Caco-2 (cell line): Measurements from ENCODE around the gene KRTAP29-1. TPM values are rescaled to one million over a fixed set of nuclear protein-coding genes. Genes with fewer than 3 reads are reported as not detected.

ENCODE experiments used
- BruUV-seq: library from RNA; stranded (reverse); fragments of 400-500 nt; replicated peaks from 2 replicates; lab custom pipeline; 2021; lab: Mats Ljungman, UMichigan
- CTCF ChIA-PET: fragments of 300-600 bp; sonication (Branson Sonifier 250); formaldehyde crosslinking; loops from one replicate; lab custom pipeline; 2022; ENCODE audit warnings: antibody characterized with exemption; lab: Charles Lee
- POLR2A ChIA-PET: fragments of 300-600 bp; sonication (Branson Sonifier 250); formaldehyde crosslinking; loops from one replicate; lab custom pipeline; 2022; ENCODE audit warnings: antibody characterized with exemption; lab: Charles Lee
- DNase-seq, 2 experiments: peaks; one replicate each; pipeline versions ENCODE4 v3.0.0 to v3.0.0-alpha.2; 2020 to 2022
- H3K27me3 ChIP-seq: replicated peaks from 2 replicates; pipeline ENCODE4 v1.6.0; 2011; ENCODE audit warnings: low read length; ENCODE audit not compliant: control insufficient read depth, insufficient read depth
- H3K36me3 ChIP-seq: 2 replicates; pipeline ENCODE4 v1.5.1; 2011; ENCODE audit warnings: low read length; ENCODE audit not compliant: control insufficient read depth, insufficient read depth
- H3K4me1 ChIP-seq: fragments of 250-450 bp; sonication (Bioruptor Pico); 2 replicates; pipeline ENCODE4 v1.5.1; 2020; ENCODE audit warnings: mild to moderate bottlenecking
- H3K4me3 ChIP-seq: 2 replicates; pipeline ENCODE4 v1.5.1; 2011; ENCODE audit warnings: low read depth, mild to moderate bottlenecking, control low read depth, low read length
- H3K9me3 ChIP-seq: fragments of 250-450 bp; sonication (Bioruptor Pico); 2 replicates; pipeline ENCODE4 v1.5.1; 2020; ENCODE audit warnings: mild to moderate bottlenecking, moderate library complexity
- H3K27ac Mint-ChIP-seq: one replicate; pipeline ENCODE4 v1.8.0; 2022; ENCODE audit warnings: mixed read lengths; ENCODE audit not compliant: unreplicated experiment
- H3K27me3 Mint-ChIP-seq: one replicate; pipeline ENCODE4 v1.8.0; 2022; ENCODE audit warnings: mixed read lengths; ENCODE audit not compliant: insufficient read depth, unreplicated experiment
- H3K36me3 Mint-ChIP-seq: one replicate; pipeline ENCODE4 v1.8.0; 2022; ENCODE audit warnings: mild to moderate bottlenecking, mixed read lengths; ENCODE audit not compliant: insufficient read depth, unreplicated experiment
- H3K4me1 Mint-ChIP-seq: one replicate; pipeline ENCODE4 v1.8.0; 2022; ENCODE audit warnings: low read depth, mixed read lengths; ENCODE audit not compliant: unreplicated experiment
- H3K4me3 Mint-ChIP-seq: one replicate; pipeline ENCODE4 v1.8.0; 2022; ENCODE audit warnings: mild to moderate bottlenecking, moderate library complexity, mixed read lengths; ENCODE audit not compliant: unreplicated experiment
- H3K9me3 Mint-ChIP-seq: one replicate; pipeline ENCODE4 v1.8.0; 2022; ENCODE audit warnings: mixed read lengths; ENCODE audit not compliant: unreplicated experiment
- intact Hi-C: fragments of 100-400 bp; cut with micrococcal nuclease; formaldehyde crosslinking; loops from one replicate; pipeline ENCODE4 v1.10.0; 2022; ENCODE audit not compliant: unreplicated experiment
- total RNA-seq: library from RNA; stranded (reverse); gene quantifications from 2 replicates; pipeline ENCODE4 v1.2.3, GENCODE V29; 2022
- TF ChIP-seq, protein P1 (sequence below), 2 experiments: fragments of 200-600 bp in 1 of 2; IDR thresholded peaks; 1 replicate in 1 of 2; 2 replicates in 1 of 2; pipeline versions ENCODE4 v1.5.1 to v1.8.0; 2011 to 2022; ENCODE audit warnings: antibody characterized with exemption in 1 of 2, control low read depth in 1 of 2, inconsistent platforms in 1 of 2, low read depth in 1 of 2, low read length in 1 of 2, mild to moderate bottlenecking in 1 of 2, moderate library complexity in 1 of 2; ENCODE audit not compliant: insufficient read depth in 1 of 2, severe bottlenecking in 1 of 2, unreplicated experiment in 1 of 2

KRTAP29-1 gene
- total RNA-seq, 1 experiment from 2014 or later = not detected

DNA sequence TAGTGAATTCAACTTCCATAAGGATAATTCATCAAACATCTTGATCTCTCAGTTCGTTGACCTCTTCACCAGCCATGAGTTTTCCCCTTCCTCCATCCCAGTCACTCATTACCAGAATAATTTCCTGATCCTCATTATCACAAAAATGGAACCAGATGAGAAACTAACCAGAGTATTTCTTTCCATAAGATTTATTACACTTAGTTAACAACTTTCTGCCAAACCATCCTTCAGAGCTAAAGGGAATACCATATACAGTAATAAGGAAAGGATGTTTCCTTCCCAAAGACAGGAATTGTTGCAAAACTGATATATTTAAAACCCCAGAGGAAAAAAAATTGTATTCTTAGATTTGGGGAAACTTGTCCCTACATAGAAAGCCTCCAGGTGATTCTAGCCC lies 8.6 kb downstream of the KRTAP29-1 start:
- H3K9me3 Mint-ChIP-seq = no peaks in the 10 kb centered on the region
- H3K9me3 ChIP-seq = no peaks in the 10 kb centered on the region
- H3K27me3 ChIP-seq = no peaks in the 10 kb centered on the region
- no peaks in the 10 kb centered on the region for H3K36me3 Mint-ChIP-seq
- BruUV-seq = no TSS peak
- no peak overlapping the region for H3K4me3 Mint-ChIP-seq
- H3K4me1 Mint-ChIP-seq = no peaks in the 10 kb centered on the region
- H3K4me3 ChIP-seq = no peak overlapping the region
- H3K27ac Mint-ChIP-seq = no peak overlapping the region
- no peak for DNase-seq
- ChIA-PET CTCF (no interaction called here), POLR2A (no interaction called here)
- TF ChIP-seq, protein P1, sequence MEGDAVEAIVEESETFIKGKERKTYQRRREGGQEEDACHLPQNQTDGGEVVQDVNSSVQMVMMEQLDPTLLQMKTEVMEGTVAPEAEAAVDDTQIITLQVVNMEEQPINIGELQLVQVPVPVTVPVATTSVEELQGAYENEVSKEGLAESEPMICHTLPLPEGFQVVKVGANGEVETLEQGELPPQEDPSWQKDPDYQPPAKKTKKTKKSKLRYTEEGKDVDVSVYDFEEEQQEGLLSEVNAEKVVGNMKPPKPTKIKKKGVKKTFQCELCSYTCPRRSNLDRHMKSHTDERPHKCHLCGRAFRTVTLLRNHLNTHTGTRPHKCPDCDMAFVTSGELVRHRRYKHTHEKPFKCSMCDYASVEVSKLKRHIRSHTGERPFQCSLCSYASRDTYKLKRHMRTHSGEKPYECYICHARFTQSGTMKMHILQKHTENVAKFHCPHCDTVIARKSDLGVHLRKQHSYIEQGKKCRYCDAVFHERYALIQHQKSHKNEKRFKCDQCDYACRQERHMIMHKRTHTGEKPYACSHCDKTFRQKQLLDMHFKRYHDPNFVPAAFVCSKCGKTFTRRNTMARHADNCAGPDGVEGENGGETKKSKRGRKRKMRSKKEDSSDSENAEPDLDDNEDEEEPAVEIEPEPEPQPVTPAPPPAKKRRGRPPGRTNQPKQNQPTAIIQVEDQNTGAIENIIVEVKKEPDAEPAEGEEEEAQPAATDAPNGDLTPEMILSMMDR (IDR thresholded peaks at IDR 0.05; ENCODE audit: insufficient read depth in 1 of 2, low read depth in 1 of 2, low read length in 1 of 2, severe bottlenecking in 1 of 2, unreplicated experiment in 1 of 2) = no peak
- H3K27me3 Mint-ChIP-seq = no peaks in the 10 kb centered on the region
- intact Hi-C loops = no loop called here
- no peaks in the 10 kb centered on the region for H3K4me1 ChIP-seq
- no peaks in the 10 kb centered on the region for H3K36me3 ChIP-seq

DNA sequence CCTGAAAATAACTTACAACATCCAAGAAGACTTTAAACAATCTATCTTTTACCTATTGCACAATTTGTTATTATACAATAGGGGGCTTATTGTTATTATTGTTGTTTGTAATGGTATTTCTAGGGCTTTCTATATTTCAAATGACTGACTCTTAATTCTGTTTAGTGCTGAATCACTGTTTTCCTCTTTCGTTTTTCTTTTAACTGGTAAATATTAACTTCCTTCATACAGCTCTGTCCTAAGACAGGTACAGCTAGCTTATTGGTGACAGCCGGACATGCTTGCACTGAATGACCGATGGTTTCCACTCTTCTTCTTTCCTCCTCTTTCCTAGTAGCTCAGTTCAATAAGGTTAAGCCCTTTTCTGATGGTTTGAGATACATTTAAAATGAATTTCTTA lies 15.6 kb downstream of the KRTAP29-1 start:
- Mint-ChIP-seq H3K4me3 (no peak overlapping the region), H3K4me1 (peaks cover 34% of the 10 kb centered on the region), H3K36me3 (no peaks in the 10 kb centered on the region), H3K9me3 (peaks cover 9% of the 10 kb centered on the region), H3K27ac (peak overlapping the region; percentile 72), H3K27me3 (no peaks in the 10 kb centered on the region)
- Histone ChIP-seq H3K4me1 (peaks cover 31% of the 10 kb centered on the region), H3K9me3 (peaks cover 2% of the 10 kb centered on the region; the same call in 1 of the 2 replicates), H3K36me3 (no peaks in the 10 kb centered on the region), H3K4me3 (no peak overlapping the region), H3K27me3 (no peaks in the 10 kb centered on the region)
- BruUV-seq = no TSS peak
- TF ChIP-seq, protein P1 (IDR thresholded peaks at IDR 0.05; ENCODE audit: insufficient read depth in 1 of 2, low read depth in 1 of 2, low read length in 1 of 2, severe bottlenecking in 1 of 2, unreplicated experiment in 1 of 2) = no peak
- no peak for DNase-seq
- ChIA-PET CTCF (interaction anchor here (0.6 to 0.7 kb wide), 2 partner anchors 376 to 1591 kb away, joined by 4 to 11 read pairs; no protein-coding TSS in a partner anchor), POLR2A (no interaction called here)
- intact Hi-C loops = loop anchor here (10.0 kb wide), 1 partner anchor 222 kb away; the partner anchor contains the start of genes KRTAP2-3 and KRTAP2-4

DNA sequence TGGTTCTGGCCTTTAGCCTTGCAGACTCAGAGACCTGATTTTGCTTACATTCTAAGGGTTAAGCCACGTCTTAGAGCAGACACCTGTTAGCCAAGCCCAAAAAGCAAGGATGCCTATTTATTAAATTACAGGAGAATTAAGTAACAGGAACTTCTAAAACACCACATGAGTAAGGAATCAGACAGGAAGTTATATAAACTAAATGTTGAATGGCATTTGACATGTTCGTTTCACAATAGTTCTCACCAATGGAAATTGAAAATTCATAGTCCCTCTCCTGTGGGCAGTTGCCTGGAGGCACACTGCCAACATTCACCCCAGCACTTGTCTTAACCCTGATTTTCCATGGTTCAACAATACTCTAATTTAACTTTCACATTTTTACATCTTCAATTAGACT lies 18.1 kb downstream of the KRTAP29-1 start:
- no peak for DNase-seq
- no peak overlapping the region for H3K4me3 ChIP-seq
- TF ChIP-seq, protein P1 (IDR thresholded peaks at IDR 0.05; ENCODE audit: insufficient read depth in 1 of 2, low read depth in 1 of 2, low read length in 1 of 2, severe bottlenecking in 1 of 2, unreplicated experiment in 1 of 2) = no peak
- Mint-ChIP-seq H3K27ac (peak overlapping the region; percentile 32), H3K27me3 (no peaks in the 10 kb centered on the region), H3K4me3 (peak overlapping the region; percentile 32), H3K9me3 (peaks cover 9% of the 10 kb centered on the region), H3K4me1 (peaks cover 34% of the 10 kb centered on the region), H3K36me3 (no peaks in the 10 kb centered on the region)
- no TSS peak for BruUV-seq
- H3K4me1 ChIP-seq = peaks cover 31% of the 10 kb centered on the region
- intact Hi-C loops = loop anchor here (10.0 kb wide), 1 partner anchor 220 kb away; the partner anchor contains the start of genes KRTAP2-3 and KRTAP2-4
- H3K9me3 ChIP-seq = peaks cover 2% of the 10 kb centered on the region; the same call in 1 of the 2 replicates
- H3K36me3 ChIP-seq = no peaks in the 10 kb centered on the region
- H3K27me3 ChIP-seq = no peaks in the 10 kb centered on the region
- ChIA-PET POLR2A (no interaction called here), CTCF (no interaction called here)
